Activated CD8-positive, alpha-beta memory T cell treated with anti-CD3 and anti-CD28 coated beads, Interleukin-2, amount 50 U/mL, for 24 hours (primary cell): ENCODE data around the gene IKBIP.
"Not testable (repeated sequence)": the region's sequence is repeated elsewhere in the genome, so short reads cannot be mapped to it uniquely, and the experiment has no call there.

Experiments used
- DNase-seq: peaks from one replicate; pipeline ENCODE4 v3.0.0-alpha.2; 2020; ENCODE audit errors: extremely low read depth

Gene IKBIP

DNA sequence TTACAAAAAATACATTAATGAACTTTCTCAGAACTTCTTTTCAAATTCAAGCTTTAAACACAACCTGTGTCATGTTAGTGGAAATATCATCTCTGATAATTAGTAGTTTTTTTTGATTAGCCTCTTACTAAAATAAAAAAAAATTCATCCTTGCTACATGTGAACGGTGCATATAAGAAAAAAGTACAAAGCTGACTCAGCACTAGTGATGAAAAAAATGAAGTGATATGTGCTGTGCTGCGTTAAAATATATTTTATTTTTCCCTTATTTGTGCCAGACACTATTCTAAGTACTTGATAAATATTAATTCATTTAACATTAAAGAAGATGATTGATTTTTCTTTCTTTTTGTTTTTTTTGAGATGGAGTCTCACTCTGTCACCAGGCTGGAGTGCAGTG is 7.5 kb downstream of the IKBIP start:
- DNase-seq = no peak

DNA sequence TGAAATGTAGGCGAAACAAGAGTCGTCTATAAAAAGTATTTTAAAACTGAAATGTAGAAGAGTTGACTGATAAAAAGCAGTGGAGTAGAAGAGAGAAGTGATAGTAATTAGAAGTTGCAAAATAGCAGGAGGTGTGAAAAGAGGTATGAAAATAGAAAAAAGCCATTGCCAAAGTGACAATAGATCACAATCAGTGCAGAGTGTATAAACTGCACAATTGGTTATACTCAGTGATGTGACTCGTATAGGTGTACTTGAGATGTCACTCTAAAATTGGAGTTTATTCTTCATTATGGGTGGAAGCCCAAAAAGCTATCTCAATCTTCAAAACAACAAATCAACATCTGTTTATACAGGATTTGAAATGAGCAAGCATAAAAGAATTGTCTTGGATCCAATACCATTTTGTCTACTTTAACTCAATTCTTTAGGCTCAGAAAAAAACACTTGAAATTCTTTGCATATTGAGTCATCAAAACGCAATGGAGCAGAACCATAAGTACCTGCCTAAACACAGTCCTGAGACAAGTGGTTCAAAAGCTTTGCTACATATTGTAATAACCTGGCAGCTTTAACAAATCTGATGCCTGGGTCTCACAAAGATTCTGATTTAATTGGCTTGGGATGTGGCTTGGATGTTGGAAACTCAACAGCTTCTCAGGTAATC is 8.8 kb downstream of the IKBIP start:
- no peak for DNase-seq

DNA sequence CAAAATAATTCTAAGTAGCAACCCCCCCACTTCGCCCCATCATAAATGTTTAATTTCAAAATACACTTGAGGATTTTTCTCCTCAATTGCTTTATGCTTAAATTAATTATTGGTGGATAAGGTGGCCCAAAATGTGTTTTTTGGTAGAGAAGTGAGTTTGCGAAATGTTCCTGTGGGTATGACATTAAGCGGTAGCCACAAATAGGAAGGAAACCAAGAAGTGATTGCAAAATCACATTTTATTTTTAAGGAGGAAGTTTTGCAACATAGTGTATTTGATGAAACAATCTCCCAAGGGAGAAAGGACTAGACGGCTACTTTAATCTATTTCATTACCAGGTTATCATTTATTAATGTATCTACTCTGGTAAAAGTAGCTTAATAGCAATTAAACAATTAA is 25.6 kb downstream of the IKBIP start:
- DNase-seq = no peak

DNA sequence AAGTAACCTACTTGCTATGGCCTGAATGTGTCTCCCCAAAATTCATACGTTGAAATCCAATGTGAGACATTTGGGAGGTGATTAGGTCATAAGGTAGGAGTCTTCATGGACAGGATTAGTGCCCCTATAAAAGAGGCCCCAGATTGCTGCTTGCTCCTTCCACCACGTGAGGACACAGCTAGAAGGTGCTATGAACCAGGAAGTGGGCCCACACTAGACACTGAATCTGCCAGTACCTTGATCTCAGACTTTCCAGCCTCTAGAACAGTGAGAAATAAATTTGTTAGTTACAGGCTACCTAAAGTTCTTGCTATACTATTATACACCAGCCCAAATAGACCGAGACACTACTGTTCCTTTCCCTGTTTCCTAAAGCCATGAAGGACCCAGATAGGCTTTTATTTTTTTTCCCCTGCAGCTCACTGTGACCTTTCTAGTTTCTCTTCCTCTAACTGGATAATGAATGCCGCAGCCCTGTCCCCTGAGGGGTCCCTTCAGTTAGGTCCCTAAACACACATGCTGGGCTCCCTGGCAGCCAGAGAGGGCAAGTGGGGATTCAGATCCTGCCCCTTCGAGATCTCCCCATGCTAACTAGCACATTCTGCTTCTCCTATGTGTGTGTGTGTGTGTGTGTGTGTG is 31.8 kb downstream of the IKBIP start:
- DNase-seq = no peak

DNA sequence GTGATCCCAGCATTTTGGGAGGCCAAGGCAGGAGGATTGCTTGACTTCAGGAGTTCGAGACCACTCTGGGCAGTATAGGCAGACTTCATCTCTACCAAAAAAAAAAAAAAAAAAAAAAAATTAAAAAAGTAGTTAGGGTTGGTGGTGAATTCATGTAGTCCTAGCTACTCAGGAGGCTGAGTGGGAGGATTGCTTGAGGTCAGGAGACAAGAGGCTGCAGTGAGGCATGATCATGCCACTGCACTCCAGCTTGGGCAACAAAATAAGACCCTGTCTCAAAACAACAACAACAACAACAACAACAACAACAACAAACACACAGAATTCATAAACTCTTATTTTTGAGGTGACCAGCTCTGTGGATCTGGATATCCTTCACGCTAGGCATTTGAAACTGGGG is 34.0 kb downstream of the IKBIP start:
- DNase-seq = no peak

DNA sequence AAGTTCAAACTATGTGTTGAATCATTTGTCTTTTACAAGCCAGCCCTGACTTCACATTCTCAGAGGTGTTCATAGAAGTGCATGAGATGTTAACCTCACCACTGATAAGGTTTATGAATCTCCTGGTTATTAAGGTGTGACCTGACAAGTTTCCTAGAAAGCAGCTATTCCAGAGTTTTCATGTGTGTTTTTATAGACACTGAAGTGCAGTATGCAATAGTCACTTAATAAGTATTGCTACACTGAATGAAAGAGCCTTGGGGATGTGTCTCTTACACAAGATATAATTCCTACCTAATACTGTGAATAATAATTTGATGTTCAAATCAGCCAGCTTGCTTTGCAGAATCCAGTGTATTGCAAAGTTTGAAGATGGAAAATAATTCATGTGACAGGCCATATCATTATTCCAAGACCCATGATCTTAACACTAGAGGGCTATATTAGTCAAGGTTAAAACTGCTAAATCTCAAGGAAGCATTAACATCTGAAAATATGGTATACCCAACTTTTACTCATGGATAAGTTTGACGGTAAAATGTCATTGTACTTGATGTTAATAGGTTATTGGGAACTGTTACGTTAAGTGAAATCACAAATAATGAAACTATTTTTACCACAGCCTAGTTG is 38.1 kb downstream of the IKBIP start:
- no peak for DNase-seq

DNA sequence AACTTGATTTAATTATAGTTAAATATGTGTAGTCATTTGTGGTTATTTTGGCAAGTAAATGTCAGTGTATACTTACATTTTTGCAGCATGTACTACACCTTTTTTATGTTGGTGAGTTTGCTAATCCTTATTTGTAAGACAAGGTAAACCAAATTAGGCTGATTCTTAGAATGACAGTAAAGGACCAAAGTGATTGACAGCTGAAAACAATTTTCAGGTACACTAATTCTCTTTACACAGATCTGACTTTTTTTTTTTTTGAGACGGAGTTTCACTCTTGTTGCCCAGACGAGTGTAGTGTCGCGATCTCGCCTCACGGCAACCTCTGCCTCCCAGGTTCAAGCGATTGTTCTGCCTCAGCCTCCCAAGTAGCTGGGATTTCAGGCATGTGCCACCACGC is 42.7 kb downstream of the IKBIP start:
- no peak for DNase-seq

DNA sequence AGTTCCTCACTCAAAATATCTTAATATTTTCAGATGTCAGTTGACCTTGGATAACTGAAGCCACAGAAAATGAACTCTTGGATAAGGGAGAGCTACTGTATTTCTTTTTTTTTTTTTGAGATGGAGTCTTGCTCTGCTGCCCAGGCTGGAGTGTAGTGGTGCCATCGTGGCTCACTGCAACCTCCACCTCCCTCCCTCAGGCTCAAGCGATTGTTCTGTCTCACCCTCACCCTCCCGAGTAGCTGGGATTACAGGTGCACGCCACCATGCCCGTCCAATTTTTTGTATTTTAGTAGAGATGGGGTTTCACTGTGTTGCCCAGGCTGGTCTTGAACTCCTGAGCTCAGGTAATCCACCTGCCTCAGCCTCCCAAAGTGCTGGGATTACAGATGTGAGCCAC is 47.3 kb downstream of the IKBIP start:
- not testable (repeated sequence) for DNase-seq

DNA sequence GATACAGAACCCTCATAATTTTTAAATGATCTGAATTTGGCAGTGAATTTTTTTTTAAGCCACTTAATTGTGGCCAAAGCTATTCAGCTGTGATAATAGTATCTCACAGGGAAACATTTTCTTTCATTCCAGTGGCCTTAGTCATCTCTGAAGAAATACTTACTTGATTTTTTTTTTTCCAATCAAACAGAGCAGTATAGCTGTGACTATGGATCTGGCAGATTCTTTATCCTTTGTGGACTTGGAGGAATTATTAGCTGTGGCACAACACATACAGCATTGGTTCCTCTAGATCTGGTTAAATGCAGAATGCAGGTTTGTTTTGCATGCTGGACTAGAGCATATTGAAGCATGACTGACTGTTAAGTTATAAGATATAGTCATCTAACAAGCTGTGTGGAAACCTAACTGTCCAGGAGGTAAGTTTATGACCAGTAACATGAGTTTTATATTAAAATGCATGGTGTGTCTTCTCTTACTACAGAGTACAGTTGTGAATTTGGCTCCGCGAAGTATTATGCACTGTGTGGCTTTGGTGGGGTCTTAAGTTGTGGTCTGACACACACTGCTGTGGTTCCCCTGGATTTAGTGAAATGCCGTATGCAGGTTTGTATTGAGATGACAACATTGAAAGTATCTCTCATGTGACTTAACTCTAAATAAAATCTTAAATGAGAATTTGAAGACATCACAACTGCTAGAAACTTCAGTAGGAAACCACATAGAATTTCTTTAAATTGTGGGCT is 49.2 kb downstream of the IKBIP start:
- no peak for DNase-seq

DNA sequence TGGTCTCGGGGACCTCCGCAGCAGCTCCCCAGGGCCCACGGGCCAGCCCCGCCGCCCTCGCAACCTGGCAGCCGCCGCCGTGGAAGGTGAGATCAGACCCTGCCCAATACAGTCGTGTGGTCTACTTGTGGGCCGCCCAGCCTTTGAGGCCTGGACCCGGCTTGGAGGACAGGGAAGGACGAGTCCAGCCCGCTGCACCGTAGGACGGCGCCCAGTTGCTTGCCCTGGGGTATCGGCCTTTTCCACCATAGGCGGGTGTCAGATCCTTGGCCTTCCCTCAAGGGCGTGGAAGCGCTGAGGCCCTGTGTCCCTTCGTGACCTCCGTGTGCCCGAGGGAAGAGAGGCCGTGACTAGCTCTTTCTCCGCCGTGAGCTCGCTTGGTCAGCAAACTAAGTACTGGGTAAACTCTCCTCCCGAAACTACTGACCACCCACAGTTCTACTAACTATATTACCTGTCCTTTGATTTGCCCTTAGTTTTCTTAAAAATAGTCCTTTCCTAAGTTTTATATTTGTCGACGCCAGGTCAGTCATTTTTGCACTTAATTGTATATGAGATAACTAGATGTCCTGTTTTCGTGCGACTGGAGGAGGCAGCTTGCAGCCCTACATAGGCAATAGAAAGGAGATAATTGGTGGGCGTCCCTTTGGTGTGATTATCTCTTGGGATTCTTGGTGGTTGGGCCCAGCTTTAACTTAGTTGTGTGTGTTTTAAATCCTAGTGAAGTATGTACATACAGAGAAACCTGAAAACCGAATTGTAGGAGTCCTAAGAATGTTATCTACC is 50.3 kb downstream of the IKBIP start:
- no peak for DNase-seq

DNA sequence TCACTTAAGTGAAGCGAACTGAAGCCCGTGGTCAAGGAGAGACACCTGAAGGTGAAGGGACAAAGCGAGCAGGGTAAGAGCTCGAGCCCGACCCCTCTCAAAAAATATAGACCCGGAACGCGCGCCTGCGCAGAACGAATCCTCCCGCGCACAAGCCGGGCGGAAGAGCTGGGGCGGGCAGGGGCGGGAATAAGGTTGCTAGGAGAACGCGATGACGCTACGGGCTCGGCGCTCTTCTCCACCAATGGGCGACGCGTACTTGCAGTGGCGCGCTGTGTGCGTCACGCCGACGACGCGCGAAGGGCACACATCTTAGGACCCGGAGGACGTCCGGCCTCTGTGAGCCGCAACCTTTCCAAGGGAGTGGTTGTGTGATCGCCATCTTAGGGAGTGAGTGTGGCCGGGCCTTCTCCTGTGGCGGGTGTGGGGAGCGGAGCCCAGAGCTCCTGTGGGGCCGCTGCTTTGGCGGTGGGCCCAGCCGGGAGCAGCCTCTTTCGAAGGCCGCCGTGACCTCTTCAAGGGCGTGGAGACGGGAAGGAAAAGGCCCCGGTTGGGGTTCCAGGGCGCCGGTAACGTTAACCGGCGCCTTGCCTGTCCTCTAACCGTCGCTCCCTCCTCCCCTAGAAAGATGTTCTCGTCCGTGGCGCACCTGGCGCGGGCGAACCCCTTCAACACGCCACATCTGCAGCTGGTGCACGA is 51.1 kb downstream of the IKBIP start, which contains the start of gene SLC25A3:
Gene SLC25A3, plus strand, starts transcription at position 336 of the 699 bp plus-strand sequence. Its CDS starts 293 bp downstream, at position 629.
- peak; percentile 80 for DNase-seq

DNA sequence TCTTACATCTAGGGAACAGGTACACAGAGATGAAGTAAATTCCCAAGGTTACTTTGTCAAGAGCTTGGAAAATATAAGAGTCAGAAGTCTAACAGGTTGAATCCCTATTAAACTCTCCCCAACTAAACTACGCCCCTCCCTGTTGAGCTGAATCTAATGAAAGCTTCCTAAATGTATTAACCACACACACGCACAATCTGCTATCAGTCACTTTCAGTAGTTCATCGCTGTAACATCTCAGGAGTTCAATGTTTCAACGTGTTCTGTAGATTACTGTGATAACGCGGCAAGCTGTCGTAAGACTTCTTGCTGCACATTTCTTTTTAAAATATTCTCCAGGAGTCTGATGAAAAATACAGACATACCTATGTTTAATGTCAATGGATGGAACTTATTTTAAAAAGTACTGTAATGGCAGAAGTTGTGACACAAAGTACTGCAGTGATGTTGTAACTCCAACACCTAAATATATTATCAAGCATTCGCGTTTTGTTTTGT is 51.7 kb downstream of the IKBIP start:
- no peak for DNase-seq

DNA sequence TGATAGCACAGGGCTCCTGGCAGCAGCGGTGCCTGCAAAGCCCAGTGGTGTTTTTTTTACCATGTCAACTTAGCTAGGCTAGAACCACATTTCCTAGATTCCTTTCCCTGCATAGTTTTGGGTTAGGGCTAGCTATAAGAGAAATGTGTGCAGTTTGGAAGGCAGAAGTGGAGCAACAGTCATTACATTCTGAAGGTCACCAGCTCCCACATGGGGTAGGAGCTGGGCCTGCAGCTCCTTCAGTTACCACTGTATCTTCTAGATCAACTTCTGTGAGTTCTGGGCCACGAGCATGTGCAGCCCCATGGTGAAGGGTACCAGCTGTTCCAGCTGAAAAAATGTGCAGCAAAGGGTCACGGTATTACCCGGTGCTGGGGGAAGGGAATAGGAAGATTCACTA is 53.4 kb downstream of the IKBIP start:
- DNase-seq = no peak

DNA sequence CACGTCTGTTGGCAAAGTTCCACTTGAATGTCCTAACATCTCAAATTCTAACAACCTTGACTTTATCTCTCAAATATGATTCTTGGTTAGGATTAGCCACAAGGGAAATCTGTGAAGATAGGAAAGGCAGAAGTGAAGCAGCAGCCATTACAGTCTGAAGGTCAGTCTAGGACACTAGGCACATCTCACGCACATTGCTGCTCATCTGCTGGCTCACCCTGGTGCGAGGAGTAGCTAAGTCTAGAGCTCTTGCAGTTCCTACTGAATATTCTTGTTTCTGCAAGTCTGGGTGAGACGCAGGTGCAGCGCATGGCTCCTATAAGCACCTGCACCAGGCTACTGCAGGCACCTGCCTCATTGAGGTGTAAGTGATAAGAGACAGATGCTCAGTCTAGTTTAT is 57.5 kb downstream of the IKBIP start:
- no peak for DNase-seq

DNA sequence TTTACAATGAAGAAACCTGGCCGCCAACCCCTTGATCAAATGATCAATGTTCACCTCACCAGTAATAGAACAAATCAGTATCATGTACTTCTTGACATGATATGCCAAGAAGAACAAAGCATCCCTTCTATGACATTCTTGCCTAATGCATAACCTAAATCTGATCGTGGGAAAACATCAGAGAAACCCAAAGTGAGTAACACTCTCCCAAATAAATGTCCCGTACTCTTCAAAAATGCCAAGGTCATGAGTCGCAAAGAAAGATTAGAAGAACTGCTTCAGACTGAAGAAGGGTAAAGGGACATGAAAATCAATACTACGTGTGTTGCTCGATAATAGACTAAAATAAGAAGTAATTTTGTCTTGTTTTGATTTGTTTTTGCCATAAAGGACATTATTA is 62.5 kb downstream of the IKBIP start:
- DNase-seq = no peak

DNA sequence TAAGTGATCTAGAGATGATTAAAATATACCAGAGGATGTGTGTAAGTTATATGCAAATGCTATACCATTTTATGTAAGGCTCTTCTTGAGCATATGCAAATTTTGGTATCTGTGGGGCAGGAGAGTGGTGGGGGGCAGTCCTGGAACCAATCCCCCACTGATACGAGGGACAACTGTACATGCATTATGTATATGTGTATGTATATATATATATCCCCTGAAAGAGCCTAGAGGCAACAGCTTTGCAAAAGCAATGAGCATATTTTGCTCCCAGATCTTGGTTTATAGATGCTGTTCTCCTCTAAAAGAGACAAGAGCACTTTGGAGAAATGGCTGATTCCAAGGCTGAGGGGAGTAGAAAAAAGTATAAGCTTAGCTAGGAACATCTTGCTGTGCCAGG is 63.5 kb downstream of the IKBIP start:
- DNase-seq = no peak

DNA sequence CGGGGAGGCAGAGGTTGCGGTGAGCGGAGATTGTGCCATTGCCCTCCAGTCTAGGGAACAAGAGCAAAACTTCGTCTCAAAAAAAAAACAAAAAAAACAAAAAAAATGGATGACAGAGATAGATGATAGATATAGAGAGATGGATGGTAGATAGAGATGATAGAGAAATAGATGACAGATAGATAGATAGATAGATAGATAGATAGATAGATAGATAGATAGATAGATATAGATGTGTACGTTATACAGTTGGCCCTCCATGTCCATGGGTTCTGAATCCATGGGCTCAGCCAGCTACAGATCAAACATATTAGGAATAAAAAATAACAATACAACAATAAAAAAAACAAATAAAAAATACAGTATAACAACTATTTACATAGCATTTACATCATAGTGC is 63.9 kb downstream of the IKBIP start:
- DNase-seq = no peak

DNA sequence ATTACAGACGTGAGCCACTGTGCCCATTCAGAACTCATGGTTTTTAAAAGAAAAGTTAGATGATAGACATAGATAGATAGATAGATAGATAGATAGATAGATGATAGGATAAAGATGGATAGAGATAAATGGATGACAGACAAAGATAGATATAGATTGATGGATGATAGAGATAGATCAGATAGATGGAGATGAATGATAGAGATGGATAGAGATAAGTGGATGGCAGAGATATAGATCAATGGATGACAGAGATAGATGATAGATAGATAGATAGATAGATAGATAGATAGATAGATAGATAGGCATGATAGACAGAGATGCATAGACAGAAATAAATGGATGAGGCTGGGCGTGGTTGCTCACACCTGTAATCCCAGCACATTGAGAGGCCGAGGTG is 64.8 kb downstream of the IKBIP start:
- no peak for DNase-seq

DNA sequence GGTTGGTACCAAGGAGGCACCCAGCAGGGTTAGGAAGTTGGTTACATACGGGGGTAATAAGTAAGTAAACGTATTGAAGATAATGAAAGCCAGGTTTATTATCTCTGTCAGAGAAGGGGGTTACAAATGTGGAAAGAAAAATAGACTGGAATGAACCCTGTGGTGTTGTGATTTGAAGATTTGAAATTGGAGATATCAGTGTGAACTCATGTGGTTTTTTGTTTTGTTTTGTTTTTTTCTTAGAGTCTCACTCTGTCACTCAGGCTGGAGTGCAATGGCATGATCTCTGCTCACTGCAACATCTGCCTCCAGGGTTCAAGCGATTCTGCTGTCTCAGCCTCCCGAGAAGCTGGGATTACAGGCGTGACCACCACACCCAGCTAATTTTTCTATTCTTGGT is 65.2 kb downstream of the IKBIP start:
- no peak for DNase-seq

DNA sequence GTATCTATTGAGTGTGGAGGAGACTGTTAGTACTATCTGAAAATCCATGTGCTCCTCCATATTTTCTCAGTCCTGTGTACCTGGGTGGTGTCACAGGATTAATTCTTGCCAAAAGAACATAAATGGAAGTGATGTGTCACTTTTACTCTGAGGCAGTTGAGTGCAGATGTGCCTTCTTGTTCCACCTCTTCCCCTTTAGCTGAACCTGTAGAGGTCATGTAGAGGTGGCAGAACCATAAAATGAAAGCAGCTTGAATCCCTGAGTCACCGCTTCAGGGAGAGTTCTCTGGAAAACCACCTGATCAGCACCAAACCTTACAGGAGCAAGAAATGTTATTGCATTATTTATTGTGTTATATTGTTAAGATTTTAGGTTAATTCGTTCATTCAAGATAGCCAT is 65.8 kb downstream of the IKBIP start:
- no peak for DNase-seq

DNA sequence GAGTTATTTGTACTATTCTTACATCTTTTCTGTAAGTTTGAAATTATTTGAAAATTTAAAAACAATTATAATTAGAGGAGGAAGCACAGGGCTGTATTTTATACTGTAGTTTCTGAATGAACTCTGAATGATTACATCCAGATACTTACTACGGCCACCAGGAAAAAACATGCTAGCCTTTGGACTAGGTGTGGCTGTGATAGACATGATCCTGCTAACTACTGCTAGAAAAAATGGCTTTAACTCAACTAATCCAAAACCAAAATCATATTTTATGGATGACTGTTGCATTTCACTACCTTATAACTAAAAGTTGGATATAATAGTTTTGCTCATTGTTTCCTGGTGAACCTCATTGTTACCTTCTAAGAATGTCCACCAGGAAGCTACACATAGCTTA is 66.2 kb downstream of the IKBIP start:
- no peak for DNase-seq
